Measurements from ENCODE around the gene SERINC5.
"Not testable (repeated sequence)": the region's sequence is repeated elsewhere in the genome, so short reads cannot be mapped to it uniquely, and the experiment has no call there.

The SERINC5 gene

DNA sequence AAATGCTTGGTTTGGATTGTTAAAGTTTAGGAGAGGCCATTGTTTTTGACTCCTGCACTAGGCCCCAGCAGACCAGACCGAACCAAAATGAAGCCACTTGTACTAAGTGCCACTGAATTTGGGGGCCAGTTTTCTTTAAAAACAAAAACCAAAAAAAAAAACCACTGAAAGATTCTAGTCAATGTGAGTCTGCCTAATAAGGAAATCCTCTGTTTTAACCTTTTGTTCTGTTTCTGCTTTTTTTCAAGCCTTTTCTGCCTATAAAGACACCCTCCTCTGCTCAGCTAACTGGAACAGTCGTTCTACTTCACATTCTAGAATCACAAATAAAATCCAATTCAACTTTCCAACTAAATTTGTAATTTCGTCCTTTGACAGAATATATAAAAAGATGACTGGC, 64.9 kb downstream of the SERINC5 start:
- TF ChIP-seq ELF4 (IDR thresholded peaks at IDR 0.05): no peak
- no peak for TF ChIP-seq FOXK2 (IDR thresholded peaks at IDR 0.05)
- no peak for TF ChIP-seq HDGF (IDR thresholded peaks at IDR 0.05; ENCODE audit: borderline replicate concordance)
- TF ChIP-seq LEF1 (IDR thresholded peaks at IDR 0.05; ENCODE audit: borderline replicate concordance): no peak
- no peak for TF ChIP-seq FOXM1 (IDR thresholded peaks at IDR 0.05; ENCODE audit: borderline replicate concordance)
- TF ChIP-seq CTBP1 (IDR thresholded peaks at IDR 0.05; ENCODE audit: borderline replicate concordance): no peak
- no peak for TF ChIP-seq SP1 (IDR thresholded peaks at IDR 0.05)
- TF ChIP-seq NFRKB (IDR thresholded peaks at IDR 0.05): no peak
- TF ChIP-seq SUZ12 (IDR thresholded peaks at IDR 0.05): no peak
- no peak for DNase-seq (ENCODE audit: extremely low spot score)
- ChIA-PET POLR2A (no interaction called here), CTCF (no interaction called here)

DNA sequence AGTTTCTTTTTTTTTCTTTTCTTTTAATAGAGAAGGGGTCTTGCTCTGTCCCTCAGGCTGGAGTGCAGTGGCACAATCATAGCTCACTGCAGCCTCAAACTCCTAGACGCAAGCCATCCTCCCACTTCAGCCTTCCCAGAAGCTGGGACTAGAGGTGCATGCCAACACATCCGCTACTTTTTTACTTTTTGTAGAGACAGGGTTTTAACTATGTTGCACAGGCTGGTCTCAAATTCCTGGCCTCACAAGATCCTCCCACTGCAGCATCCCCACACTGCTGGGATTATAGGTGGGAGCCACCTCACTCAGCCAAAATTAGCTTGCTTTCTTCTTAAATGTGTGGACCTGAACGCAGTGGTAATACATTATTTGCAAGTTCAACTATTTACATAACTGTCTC, 66.1 kb downstream of the SERINC5 start:
- POLR2A ChIA-PET: interaction anchor here (0.7 kb wide), 1 partner anchor 50 kb away, joined by 4 read pairs; no protein-coding TSS in a partner anchor
- TF ChIP-seq BHLHE40 (IDR thresholded peaks at IDR 0.05; ENCODE audit: borderline replicate concordance) (no peak), FOXK2 (IDR thresholded peaks at IDR 0.05) (no peak), ZNF384 (IDR thresholded peaks at IDR 0.05) (no peak), ARNT (IDR thresholded peaks at IDR 0.05) (no peak), FOXA1 (IDR thresholded peaks at IDR 0.05) (no peak), SUZ12 (IDR thresholded peaks at IDR 0.05) (no peak), L3MBTL2 (conservative IDR thresholded peaks at IDR 0.05) (no peak), CTBP1 (IDR thresholded peaks at IDR 0.05; ENCODE audit: borderline replicate concordance) (no peak), SP1 (IDR thresholded peaks at IDR 0.05) (no peak), TARDBP (IDR thresholded peaks at IDR 0.05) (no peak), ELF4 (IDR thresholded peaks at IDR 0.05) (no peak), HDGF (IDR thresholded peaks at IDR 0.05; ENCODE audit: borderline replicate concordance) (no peak), LEF1 (IDR thresholded peaks at IDR 0.05; ENCODE audit: borderline replicate concordance) (no peak), NFRKB (IDR thresholded peaks at IDR 0.05) (no peak), FOXM1 (IDR thresholded peaks at IDR 0.05; ENCODE audit: borderline replicate concordance) (no peak)
- TF ChIP-seq, protein P1, sequence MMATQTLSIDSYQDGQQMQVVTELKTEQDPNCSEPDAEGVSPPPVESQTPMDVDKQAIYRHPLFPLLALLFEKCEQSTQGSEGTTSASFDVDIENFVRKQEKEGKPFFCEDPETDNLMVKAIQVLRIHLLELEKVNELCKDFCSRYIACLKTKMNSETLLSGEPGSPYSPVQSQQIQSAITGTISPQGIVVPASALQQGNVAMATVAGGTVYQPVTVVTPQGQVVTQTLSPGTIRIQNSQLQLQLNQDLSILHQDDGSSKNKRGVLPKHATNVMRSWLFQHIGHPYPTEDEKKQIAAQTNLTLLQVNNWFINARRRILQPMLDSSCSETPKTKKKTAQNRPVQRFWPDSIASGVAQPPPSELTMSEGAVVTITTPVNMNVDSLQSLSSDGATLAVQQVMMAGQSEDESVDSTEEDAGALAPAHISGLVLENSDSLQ (IDR thresholded peaks at IDR 0.05): no peak
- no peak for DNase-seq (ENCODE audit: extremely low spot score)
- CTCF ChIA-PET: interaction anchor here (0.7 kb wide), 1 partner anchor 42 kb away, joined by 5 read pairs; no protein-coding TSS in a partner anchor

DNA sequence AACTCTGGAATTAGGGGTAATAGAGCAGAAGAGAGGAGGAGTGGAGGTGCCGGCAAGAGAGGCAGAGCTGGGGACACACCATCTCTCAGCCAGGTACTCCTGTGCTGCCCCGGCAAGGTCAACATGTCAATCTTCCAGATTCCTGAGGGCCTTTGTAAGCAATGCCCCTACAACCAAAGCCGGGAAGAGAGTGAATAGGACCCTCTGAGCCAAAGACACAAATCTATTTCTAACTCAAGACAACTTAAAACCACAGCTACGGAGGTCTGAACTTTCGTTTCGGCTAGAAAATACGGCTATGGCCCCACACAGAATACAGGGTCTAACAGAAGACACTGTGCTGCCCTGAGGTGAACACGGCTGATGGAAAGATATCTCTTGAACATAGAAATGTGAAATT, 66.6 kb downstream of the SERINC5 start:
- no peak for DNase-seq (ENCODE audit: extremely low spot score)
- CTCF ChIA-PET: interaction anchor here (0.7 to 0.8 kb wide), 2 partner anchors 15 to 42 kb away, joined by 3 to 5 read pairs; no protein-coding TSS in a partner anchor
- POLR2A ChIA-PET: no interaction called here
- no peak for TF ChIP-seq FOXK2 (IDR thresholded peaks at IDR 0.05)
- TF ChIP-seq FOXM1 (IDR thresholded peaks at IDR 0.05; ENCODE audit: borderline replicate concordance): no peak
- no peak for TF ChIP-seq SP1 (IDR thresholded peaks at IDR 0.05)
- TF ChIP-seq L3MBTL2 (conservative IDR thresholded peaks at IDR 0.05): no peak
- no peak for TF ChIP-seq ARNT (IDR thresholded peaks at IDR 0.05)
- no peak for TF ChIP-seq ZNF384 (IDR thresholded peaks at IDR 0.05)
- no peak for TF ChIP-seq BHLHE40 (IDR thresholded peaks at IDR 0.05; ENCODE audit: borderline replicate concordance)
- no peak for TF ChIP-seq CTBP1 (IDR thresholded peaks at IDR 0.05; ENCODE audit: borderline replicate concordance)
- no peak for TF ChIP-seq ELF4 (IDR thresholded peaks at IDR 0.05)
- no peak for TF ChIP-seq TARDBP (IDR thresholded peaks at IDR 0.05)
- no peak for TF ChIP-seq NFRKB (IDR thresholded peaks at IDR 0.05)

DNA sequence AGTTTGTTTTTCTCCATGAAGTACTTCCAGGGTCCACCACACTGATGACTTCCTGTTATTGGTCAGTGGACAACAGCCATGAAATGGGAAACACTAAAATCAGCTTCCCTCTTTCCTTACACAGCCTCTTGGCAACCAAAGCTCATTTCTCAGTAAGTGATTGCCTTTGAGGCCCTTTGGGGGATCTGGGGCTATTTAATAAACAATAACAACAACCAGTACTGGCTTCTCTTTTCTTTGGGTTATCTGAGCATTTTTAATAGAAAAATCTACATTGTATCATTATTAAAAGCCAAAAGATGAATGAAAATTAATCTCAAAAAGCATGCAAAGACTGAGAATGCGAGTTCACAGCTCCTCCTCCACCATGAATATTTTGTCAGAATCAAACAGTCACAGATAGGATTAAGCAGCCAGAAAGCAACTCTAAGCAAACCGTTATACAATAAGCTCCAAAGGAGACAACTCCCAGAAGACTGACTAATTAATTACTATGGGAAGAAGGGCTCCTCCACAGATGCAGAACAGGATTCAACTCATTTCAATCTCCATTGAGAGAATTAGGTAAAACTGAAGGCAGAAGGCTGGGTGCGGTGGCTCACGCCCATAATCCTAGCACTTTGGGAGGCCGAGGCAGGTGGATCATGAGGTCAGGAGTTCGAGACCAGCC, 68.3 kb downstream of the SERINC5 start:
- ChIA-PET CTCF (no interaction called here), POLR2A (no interaction called here)
- TF ChIP-seq, protein P1 (IDR thresholded peaks at IDR 0.05): no peak
- TF ChIP-seq ARNT (IDR thresholded peaks at IDR 0.05): no peak
- DNase-seq (ENCODE audit: extremely low spot score): no peak

DNA sequence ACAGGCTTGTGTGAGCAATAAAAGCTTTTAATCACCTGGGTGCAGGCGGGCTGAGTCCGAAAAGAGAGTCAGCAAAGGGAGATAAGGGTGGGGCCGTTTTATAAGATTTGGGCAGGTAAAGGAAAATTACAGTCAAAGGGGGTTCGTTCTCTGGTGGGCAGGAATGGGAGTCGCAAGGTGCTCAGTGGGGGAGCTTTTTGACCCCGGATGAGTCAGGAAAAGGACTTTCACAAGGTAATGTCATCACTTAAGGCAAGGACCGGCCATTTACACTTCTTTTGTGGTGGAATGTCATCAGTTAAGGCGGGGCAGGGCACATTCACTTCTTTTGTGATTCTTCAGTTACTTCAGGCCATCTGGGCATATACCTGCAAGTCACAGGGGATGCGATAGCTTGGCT, 70.3 kb downstream of the SERINC5 start:
- CTCF ChIA-PET; DNase-seq (ENCODE audit: extremely low spot score); POLR2A ChIA-PET: not testable (repeated sequence)

DNA sequence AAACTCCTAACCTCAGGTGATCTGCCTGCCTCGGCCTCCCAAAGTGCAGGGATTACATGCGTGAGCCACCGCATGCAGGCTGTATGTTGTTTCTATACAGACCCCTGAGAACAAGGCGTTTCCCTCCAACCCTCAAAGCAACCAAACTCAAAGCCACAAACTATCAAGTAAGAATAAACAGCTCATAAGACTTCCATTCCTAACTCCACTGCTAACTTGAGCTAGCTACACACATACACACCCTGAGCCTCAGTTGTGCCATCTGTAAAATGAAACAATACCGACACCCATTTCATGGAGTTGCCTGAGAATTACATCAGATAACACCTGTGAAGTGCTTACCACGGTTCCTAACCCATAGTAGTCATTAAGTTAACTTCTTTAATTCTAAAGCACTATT, 70.8 kb downstream of the SERINC5 start:
- POLR2A ChIA-PET: no interaction called here
- DNase-seq (ENCODE audit: extremely low spot score): no peak
- CTCF ChIA-PET: no interaction called here
- TF ChIP-seq HDGF (IDR thresholded peaks at IDR 0.05; ENCODE audit: borderline replicate concordance) (no peak), TARDBP (IDR thresholded peaks at IDR 0.05) (no peak), L3MBTL2 (conservative IDR thresholded peaks at IDR 0.05) (no peak), ARNT (IDR thresholded peaks at IDR 0.05) (no peak), LEF1 (IDR thresholded peaks at IDR 0.05; ENCODE audit: borderline replicate concordance) (no peak), ELF4 (IDR thresholded peaks at IDR 0.05) (no peak), SP1 (IDR thresholded peaks at IDR 0.05) (no peak), FOXA1 (IDR thresholded peaks at IDR 0.05) (no peak), FOXK2 (IDR thresholded peaks at IDR 0.05) (no peak)

DNA sequence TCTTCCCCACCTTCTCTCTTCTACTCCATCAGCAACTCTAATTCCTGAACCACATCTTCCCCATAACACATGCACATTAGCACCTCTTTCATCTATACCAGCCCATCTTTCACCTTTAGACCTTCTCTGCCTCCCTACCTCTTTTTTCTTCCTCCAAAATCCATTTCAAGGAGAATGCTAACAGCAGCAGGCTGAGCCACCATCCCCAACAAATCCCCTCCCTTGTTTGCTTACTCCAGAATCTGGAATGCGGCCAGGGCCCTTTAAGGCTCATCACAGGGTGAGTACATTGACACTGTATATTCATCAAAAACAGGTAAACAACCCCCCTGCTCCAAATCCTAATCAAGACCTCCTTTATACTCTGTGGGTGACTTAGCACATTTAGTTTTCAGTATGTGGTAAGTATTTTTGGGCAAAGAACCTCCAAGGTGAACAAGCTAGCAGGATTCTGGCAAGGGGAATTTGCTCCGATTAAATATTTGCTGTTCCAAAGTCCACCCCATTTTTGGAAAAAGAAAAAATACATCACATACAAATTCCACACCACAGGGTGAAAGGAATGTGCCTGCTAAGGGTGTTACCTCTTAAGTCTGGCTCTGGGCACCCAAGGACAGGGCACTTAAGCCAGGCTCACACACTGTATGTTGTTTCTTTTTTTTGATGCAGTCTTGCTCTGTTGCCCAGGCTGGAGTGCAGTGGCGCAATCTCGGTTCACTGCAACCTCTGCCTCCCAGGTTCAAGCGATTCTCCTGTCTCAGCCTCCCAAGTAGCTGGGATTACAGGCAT, 71.4 kb downstream of the SERINC5 start:
- CTCF ChIA-PET: no interaction called here
- no peak for DNase-seq (ENCODE audit: extremely low spot score)
- TF ChIP-seq SP1 (IDR thresholded peaks at IDR 0.05): no peak
- TF ChIP-seq TARDBP (IDR thresholded peaks at IDR 0.05): no peak
- no peak for TF ChIP-seq NFRKB (IDR thresholded peaks at IDR 0.05)
- TF ChIP-seq CTBP1 (IDR thresholded peaks at IDR 0.05; ENCODE audit: borderline replicate concordance): no peak
- TF ChIP-seq BHLHE40 (IDR thresholded peaks at IDR 0.05; ENCODE audit: borderline replicate concordance): no peak
- no peak for TF ChIP-seq LEF1 (IDR thresholded peaks at IDR 0.05; ENCODE audit: borderline replicate concordance)
- no peak for TF ChIP-seq SUZ12 (IDR thresholded peaks at IDR 0.05)
- POLR2A ChIA-PET: no interaction called here

DNA sequence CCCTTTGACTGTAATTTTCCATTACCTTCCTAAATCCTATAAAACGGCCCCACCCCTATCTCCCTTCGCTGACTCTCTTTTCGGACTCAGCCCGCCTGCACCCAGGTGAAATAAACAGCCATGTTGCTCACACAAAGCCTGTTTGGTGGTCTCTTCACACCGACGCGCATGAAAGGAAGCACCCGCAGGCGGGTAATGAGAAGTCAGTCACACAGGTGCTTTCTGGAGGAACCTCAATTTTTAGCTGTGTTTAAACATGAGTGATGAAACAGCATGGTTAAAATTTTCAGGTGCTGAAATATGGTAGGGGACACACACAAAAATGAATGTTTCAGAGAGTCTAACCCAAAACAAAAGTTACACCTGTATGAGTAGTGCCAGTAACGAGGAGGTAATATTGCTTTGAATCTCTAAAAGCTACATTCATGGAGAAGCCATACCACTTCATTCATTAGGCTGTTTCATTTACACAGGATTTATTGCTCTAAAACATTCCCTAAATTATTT, 72.1 kb downstream of the SERINC5 start:
- DNase-seq (ENCODE audit: extremely low spot score); POLR2A ChIA-PET; CTCF ChIA-PET: not testable (repeated sequence)

Measured in HEK293T (cell line).